Right cardiac atrium (tissue), 5 donors: ENCODE measurements around the gene AVPR1A. TPM values are rescaled to one million over a fixed set of nuclear protein-coding genes. Genes with fewer than 3 reads are reported as not detected.

Experiments used
- ATAC-seq, 2 donors: fragments of 200-7000 bp; cut with Tn5 transposase; one replicate each; pipeline versions ENCODE4 v1.8.0 to v1.9.1; 2020; ENCODE audit warnings: moderate library complexity in 2 of 2, mild to moderate bottlenecking in 1 of 2
- DNase-seq, 3 donors: peaks; one replicate each; pipeline ENCODE4 v3.0.0-alpha.2; 2020
- H3K27ac ChIP-seq: one replicate; pipeline ENCODE4 v1.5.1; 2013; ENCODE audit warnings: mild to moderate bottlenecking, low read length, control low read depth, moderate library complexity
- H3K27me3 ChIP-seq: one replicate; pipeline ENCODE4 v1.6.1; 2013; ENCODE audit not compliant: control insufficient read depth, insufficient read depth
- H3K4me1 ChIP-seq: one replicate; pipeline ENCODE4 v1.6.1; 2013; ENCODE audit warnings: low read length; ENCODE audit not compliant: control insufficient read depth, insufficient read depth
- H3K4me3 ChIP-seq: one replicate; pipeline ENCODE4 v1.5.1; 2013; ENCODE audit warnings: low read length, control low read depth
- H3K9me3 ChIP-seq: one replicate; pipeline ENCODE4 v1.6.1; 2013; ENCODE audit warnings: low read length; ENCODE audit not compliant: control insufficient read depth
- WGBS: extraction: QIAGEN DNeasy Blood & Tissue Kit; methylation state at CpG from one replicate; pipeline ENCODE4 v1.1.7; 2013; 5-methylcytosine and 5-hydroxymethylcytosine counted together
- intact Hi-C, 4 donors: fragments of 100-400 bp; cut with DNase I; formaldehyde crosslinking; loops; one replicate each; pipeline versions ENCODE4 v1.11.0 to v1.14.0; 2022 to 2023
- polyA plus RNA-seq: library from polyadenylated mRNA; stranded (reverse); fragments of 200-250 nt; gene quantifications from one replicate; pipeline ENCODE4 v1.2.3, GENCODE V29; 2013
- total RNA-seq, 4 donors: library from RNA; stranded (reverse); fragmentation: NEBNext Ultra II Directional; extraction: Animal tissue kit (Norgen Biotek cat#: 25700); gene quantifications; one replicate each; pipeline ENCODE4 v1.2.1, GENCODE V29; 2021
- donor health status: healthy with polysubstance abuse.
- donor health status: DM: no; HTN: yes; CAD: no.
- donor health status: DM: no; HTN: no; CAD: no.
- donor health status: DM: no; HTN: yes; CAD: no; lungs with severe emphysema.
- donor health status: DM: yes; HTN: yes; CAD: no.

AVPR1A gene
- total and polyA plus RNA-seq, 5 donors, result 0.23 to 1.3 (median 0.53) TPM

GRCh38 chr12:63149909-63150712 lies 890 bp downstream of the AVPR1A start:
- DNase-seq (peak in 2 of 3 donors; percentile 38 to 52), ATAC-seq (peak in 1 of 2 donors; percentile 28)
- H3K4me3 ChIP-seq, result peak overlapping the region; percentile 68
- intact Hi-C loops, result no loop called here
- peaks cover 13% of the 10 kb centered on the region for H3K4me1 ChIP-seq
- no peak overlapping the region for H3K27ac ChIP-seq
- WGBS, result 4% methylated on average over 75 of the region's 75 CpGs
- no peaks in the 10 kb centered on the region for H3K27me3 ChIP-seq
- H3K9me3 ChIP-seq, result no peaks in the 10 kb centered on the region

- Histone ChIP-seq H3K9me3 (no peaks in the 10 kb centered on the region), H3K27me3 (no peaks in the 10 kb centered on the region), H3K4me3 (no peak overlapping the region), H3K27ac (no peak overlapping the region), H3K4me1 (no peaks in the 10 kb centered on the region)
- intact Hi-C loops, result no loop called here
- no peak for ATAC-seq
- 86% methylated on average over 3 of the region's 3 CpGs for WGBS
- no peak for DNase-seq
These were observed 6.4 kb downstream of the AVPR1A start for GRCh38 chr12:63144556-63144955.

- Histone ChIP-seq H3K4me1 (no peaks in the 10 kb centered on the region), H3K9me3 (no peaks in the 10 kb centered on the region), H3K27me3 (no peaks in the 10 kb centered on the region), H3K4me3 (no peak overlapping the region), H3K27ac (no peak overlapping the region)
- DNase-seq (no peak), ATAC-seq (no peak)
- intact Hi-C loops, result no loop called here
- WGBS, result 68% methylated on average over 4 of the region's 4 CpGs
These were observed 12.5 kb downstream of the AVPR1A start for GRCh38 chr12:63138488-63138887.

GRCh38 chr12:63133981-63134380 lies 17.0 kb downstream of the AVPR1A start:
- 88% methylated on average over 4 of the region's 4 CpGs for WGBS
- H3K9me3 ChIP-seq, result no peaks in the 10 kb centered on the region
- H3K27ac ChIP-seq, result no peak overlapping the region
- H3K4me3 ChIP-seq, result no peak overlapping the region
- no peaks in the 10 kb centered on the region for H3K4me1 ChIP-seq
- no peaks in the 10 kb centered on the region for H3K27me3 ChIP-seq
- no peak for ATAC-seq
- intact Hi-C loops, result no loop called here
- no peak for DNase-seq

- 79% methylated on average over 1 of the region's 1 CpG for WGBS
- DNase-seq (no peak), ATAC-seq (no peak)
- Histone ChIP-seq H3K27me3 (no peaks in the 10 kb centered on the region), H3K4me1 (no peaks in the 10 kb centered on the region), H3K9me3 (no peaks in the 10 kb centered on the region), H3K27ac (no peak overlapping the region), H3K4me3 (no peak overlapping the region)
- intact Hi-C loops, result no loop called here
These were observed 18.8 kb downstream of the AVPR1A start for GRCh38 chr12:63132201-63132600.

- intact Hi-C loops, result no loop called here
These were observed 21.1 kb downstream of the AVPR1A start for GRCh38 chr12:63129927-63130326.

GRCh38 chr12:63124778-63125177 lies 26.2 kb downstream of the AVPR1A start:
- Histone ChIP-seq H3K27me3 (no peaks in the 10 kb centered on the region), H3K4me1 (no peaks in the 10 kb centered on the region), H3K4me3 (no peak overlapping the region), H3K27ac (no peak overlapping the region), H3K9me3 (no peaks in the 10 kb centered on the region)
- intact Hi-C loops, result no loop called here
- DNase-seq, result no peak
- no peak for ATAC-seq

More at GRCh38 chr12:63129927-63130326, 21.1 kb downstream of the AVPR1A start:
- no peaks in the 10 kb centered on the region for H3K4me1 ChIP-seq
- ATAC-seq (no peak), DNase-seq (no peak)
- no peak overlapping the region for H3K4me3 ChIP-seq
- no peak overlapping the region for H3K27ac ChIP-seq
- H3K27me3 ChIP-seq, result no peaks in the 10 kb centered on the region
- no peaks in the 10 kb centered on the region for H3K9me3 ChIP-seq
- WGBS, result 30% methylated on average over 2 of the region's 2 CpGs

- Histone ChIP-seq H3K27ac (no peak overlapping the region), H3K9me3 (no peaks in the 10 kb centered on the region), H3K4me3 (no peak overlapping the region), H3K27me3 (no peaks in the 10 kb centered on the region), H3K4me1 (no peaks in the 10 kb centered on the region)
- intact Hi-C loops, result loop anchor here in 2 of 4 donors (10.0 kb wide), 1 partner anchor 701 kb away; no protein-coding TSS in a partner anchor
- no peak for DNase-seq
- ATAC-seq, result no peak
- 8% methylated on average over 5 of the region's 5 CpGs for WGBS
These were observed 47.4 kb downstream of the AVPR1A start for GRCh38 chr12:63103494-63104131.

GRCh38 chr12:63101920-63102319 lies 49.1 kb downstream of the AVPR1A start:
- intact Hi-C loops, result loop anchor here in 2 of 4 donors (10.0 kb wide), 1 partner anchor 703 kb away; no protein-coding TSS in a partner anchor
- Histone ChIP-seq H3K4me1 (no peaks in the 10 kb centered on the region), H3K27ac (no peak overlapping the region), H3K9me3 (no peaks in the 10 kb centered on the region), H3K4me3 (no peak overlapping the region), H3K27me3 (no peaks in the 10 kb centered on the region)
- DNase-seq (no peak), ATAC-seq (no peak)
- WGBS, result 68% methylated on average over 2 of the region's 2 CpGs

GRCh38 chr12:63098851-63099250 lies 52.1 kb downstream of the AVPR1A start:
- WGBS, result 71% methylated on average over 2 of the region's 2 CpGs
- Histone ChIP-seq H3K27ac (no peak overlapping the region), H3K9me3 (no peaks in the 10 kb centered on the region), H3K4me1 (no peaks in the 10 kb centered on the region), H3K27me3 (no peaks in the 10 kb centered on the region), H3K4me3 (no peak overlapping the region)
- ATAC-seq (no peak), DNase-seq (no peak)
- intact Hi-C loops, result no loop called here

- 90% methylated on average over 7 of the region's 7 CpGs for WGBS
- no peak for DNase-seq
- Histone ChIP-seq H3K4me3 (no peak overlapping the region), H3K9me3 (no peaks in the 10 kb centered on the region), H3K27me3 (no peaks in the 10 kb centered on the region), H3K27ac (no peak overlapping the region), H3K4me1 (no peaks in the 10 kb centered on the region)
- no peak for ATAC-seq
- intact Hi-C loops, result no loop called here
These were observed 55.5 kb downstream of the AVPR1A start for GRCh38 chr12:63095369-63095980.
